CD4-positive, alpha-beta T cell treated with Interleukin-12 subunit alpha and Interleukin-12 subunit beta, for 1 hour (primary cell): ENCODE results near the gene SAMD14.

Experiments
- DNase-seq: peaks from one replicate; pipeline ENCODE4 v3.0.0-alpha.2; 2020

SAMD14 gene

DNA sequence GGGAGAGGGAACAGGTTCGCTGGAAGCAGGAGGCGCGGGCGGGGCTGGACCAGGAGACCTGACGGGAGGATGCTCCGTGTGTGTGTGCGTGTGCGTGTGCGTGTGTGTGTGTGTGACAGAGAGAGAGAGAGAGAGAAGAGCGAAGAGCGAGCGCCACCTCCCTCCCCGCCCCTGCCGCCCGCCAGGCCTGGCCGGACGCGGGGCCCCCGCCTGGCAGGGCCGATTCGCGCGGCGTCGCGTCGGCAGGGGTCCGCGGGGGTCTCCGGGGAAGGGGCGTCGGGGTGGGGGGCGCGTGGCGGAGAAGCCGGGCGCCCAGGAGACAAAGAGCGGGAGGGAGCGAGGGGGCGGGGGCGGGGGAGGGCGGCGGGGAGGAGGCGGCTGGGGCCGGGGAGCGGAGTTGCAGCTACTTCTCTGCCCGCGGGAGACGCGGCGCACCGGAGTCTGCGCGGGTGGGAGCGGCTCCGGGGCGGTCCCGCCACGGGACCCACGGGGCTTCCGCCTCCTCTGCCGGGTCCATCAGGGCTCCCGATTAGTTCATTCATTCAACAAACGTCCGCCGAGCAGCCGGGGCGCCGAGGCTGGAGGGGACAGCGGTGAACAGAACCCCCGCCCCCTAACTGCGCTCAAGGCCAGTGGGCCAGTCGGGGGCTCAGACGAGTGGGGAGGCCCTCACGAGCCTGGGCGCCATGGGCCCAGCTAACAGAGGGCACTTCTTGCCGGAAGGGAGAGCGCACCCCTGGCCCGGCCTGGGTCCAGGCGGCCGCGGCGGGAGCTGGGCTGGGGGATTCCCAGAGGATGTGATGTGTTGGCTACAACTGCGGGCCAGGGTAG lies at the start of gene SAMD14:
TSS of gene SAMD14 (minus strand) at position 433 of the 831 bp plus-strand sequence. CDS start 5,201 bp downstream, outside the sequence.
- DNase-seq, result peak; percentile 67

- DNase-seq, result peak; percentile 62
These were observed 48.2 kb upstream of the SAMD14 start for GRCh38 chr17:50177983-50178834.

- DNase-seq, result no peak
These were observed 47.5 kb upstream of the SAMD14 start for GRCh38 chr17:50177476-50177875.

GRCh38 chr17:50176559-50177357 lies 46.8 kb upstream of the SAMD14 start:
- no peak for DNase-seq

GRCh38 chr17:50175035-50175807 lies 45.3 kb upstream of the SAMD14 start:
- DNase-seq, result no peak

DNA sequence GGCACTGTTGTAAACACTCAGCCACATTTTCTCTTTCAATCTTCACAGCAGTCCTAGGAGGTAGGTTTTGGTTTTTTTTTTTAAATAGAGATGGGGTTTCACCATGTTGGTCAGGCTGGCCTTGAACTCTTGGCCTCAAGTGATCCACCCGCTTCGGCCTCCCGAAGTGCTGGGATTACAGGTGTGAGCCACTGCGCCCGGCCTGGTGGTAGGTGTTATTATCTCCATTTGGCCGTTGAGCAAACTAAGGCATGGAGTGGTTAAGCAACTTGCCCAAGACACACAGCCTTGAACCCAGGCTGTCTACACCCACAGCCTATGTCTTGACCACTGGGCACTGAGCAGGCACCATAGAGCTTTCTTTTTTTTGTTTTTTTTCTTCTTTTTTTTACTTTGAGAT lies 44.5 kb upstream of the SAMD14 start:
- DNase-seq, result no peak

GRCh38 chr17:50173335-50173941 lies 43.5 kb upstream of the SAMD14 start:
- DNase-seq, result no peak

DNA sequence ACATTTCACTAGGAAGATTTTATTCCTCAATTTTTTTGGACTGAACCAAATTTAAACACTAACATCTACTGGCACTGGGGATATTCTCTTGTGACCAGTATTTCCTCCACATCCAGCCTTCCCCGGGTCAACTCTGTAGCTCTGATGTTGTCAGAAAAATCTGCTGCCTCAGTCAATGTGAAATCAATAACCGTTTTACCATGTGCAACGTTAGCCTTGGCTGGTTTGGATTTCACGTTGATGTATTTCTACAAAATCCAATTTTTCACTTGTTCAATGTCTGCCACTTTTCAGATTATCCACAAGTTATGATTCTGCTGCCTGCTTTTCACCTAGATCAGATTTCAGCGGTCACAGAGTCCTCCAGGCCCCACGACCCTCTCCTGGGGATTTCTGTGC lies 43.0 kb upstream of the SAMD14 start:
- no peak for DNase-seq

DNA sequence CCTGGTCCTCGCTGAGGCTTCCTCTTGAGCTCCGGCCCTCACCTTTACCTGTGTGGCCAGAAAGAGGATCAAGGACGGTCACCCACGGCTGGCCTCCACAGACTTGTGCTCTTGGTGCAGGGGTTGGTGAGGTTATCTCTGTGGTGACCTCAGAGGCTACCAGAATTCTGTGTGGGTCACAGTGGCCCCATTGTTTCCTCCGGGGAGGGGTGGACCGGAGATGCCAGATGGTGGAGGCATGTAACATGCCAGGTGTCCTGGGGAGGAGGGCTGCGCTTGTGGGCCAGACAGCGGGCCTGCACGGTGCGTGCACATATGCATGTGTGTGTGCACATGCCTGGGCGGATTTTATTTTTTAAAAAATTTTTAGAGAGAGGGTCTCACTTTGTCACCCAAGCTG lies 42.2 kb upstream of the SAMD14 start:
- DNase-seq, result no peak

DNA sequence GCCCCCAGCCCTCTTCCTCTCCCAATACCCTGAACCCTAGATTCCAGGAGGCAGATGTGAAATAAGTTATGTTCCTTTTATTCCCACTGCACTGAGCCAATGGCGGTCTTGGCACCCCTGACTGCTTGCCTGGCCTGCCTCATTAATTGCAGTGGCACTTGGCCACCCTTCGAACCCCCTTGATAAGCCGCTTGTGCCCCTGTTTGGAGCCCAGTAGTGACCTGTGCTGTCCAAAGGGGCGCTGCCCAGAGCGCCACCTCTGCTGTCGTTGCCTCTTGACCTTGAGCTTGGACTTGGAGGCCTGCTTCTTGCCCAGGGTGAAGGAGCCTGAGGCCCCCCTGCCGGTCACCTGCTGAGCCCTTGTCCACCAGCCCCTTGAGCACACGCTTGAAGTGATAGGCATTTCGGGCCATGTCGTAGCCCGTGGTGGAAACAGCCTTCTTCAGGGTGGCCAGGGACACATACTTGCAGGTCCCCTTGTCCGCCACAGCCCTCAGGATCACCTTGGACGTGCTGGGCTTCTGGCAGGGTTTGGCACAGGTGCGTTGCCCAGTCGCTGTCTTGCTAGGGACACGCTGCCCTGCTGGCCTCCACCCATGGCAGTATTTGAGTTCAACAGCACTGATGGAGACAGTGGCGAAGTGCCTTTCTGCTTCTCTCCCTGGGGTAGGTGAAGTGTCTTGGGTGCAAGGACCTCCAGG lies 41.6 kb upstream of the SAMD14 start:
- DNase-seq, result no peak

GRCh38 chr17:50170662-50171370 lies 40.9 kb upstream of the SAMD14 start:
- no peak for DNase-seq

DNA sequence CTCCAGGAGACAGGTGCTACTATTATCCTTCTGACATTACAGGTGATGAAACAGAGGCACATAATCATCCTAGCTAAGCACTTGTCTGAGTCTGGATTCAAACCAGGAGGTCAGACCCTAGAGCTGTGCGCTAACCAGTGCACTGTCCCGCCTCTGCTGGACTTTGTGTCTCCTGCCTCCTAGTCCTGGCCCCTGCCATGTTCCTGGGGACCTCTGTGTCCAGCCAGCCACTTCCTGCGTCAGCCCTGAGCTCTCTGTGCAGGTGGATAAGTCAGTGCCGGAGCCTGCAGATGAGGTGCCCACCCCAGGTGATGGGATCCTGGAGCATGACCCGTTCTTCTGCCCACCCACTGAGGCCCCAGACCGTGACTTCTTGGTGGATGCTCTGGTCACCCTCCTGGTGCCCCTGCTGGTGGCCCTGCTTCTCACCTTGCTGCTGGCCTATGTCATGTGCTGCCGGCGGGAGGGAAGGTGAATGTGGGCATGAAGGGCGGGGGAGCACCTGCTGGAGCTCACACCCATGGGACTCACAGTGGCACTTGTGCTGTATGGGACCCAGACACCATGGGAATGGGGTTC lies 40.0 kb upstream of the SAMD14 start:
- no peak for DNase-seq

DNA sequence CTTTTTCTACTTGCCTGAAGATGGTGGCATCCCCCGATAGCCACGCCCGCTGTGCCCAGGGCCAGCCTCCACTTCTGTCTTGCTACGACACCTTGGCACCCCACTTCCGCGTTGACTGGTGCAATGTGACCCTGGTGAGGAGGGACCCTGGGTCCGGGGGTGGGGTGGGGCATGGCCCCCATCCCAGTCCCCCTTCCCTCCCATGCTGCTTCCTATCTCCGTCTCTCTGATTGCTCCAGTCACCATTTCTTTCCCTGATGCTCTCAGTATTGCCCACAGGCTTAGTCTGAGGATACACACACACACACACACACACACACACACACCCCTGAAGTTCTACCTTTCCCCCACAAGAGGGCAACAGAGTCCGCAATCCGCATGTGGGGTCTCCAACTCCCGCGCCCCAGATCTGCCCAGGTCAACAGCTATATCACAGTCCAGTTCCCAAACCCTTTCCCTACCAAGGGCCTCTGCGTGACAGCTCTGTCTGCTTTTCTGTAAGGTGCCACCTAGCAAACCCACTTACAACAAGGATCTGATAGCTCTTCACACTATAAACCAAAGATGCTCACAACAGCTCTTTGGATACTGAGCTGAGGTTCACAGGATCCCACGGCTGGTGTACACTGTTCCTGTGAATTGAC lies 39.3 kb upstream of the SAMD14 start:
- peak; percentile 79 for DNase-seq

- no peak for DNase-seq
These were observed 38.4 kb upstream of the SAMD14 start for GRCh38 chr17:50168319-50168718.

DNA sequence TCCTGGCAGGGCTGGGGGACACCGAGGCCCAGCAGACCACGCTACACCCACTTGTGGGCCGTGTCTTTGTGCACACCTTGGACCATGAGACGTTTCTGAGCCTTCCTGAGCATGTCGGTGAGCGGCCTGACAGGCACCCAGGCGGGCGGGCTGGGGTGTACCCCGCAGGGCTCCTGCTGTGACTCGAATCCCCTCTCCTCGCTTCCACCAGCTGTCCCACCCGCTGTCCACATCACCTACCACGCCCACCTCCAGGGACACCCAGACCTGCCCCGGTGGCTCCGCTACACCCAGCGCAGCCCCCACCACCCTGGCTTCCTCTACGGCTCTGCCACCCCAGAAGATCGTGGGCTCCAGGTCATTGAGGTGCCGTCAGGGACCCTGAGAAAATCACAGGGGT lies 37.4 kb upstream of the SAMD14 start:
- no peak for DNase-seq

DNA sequence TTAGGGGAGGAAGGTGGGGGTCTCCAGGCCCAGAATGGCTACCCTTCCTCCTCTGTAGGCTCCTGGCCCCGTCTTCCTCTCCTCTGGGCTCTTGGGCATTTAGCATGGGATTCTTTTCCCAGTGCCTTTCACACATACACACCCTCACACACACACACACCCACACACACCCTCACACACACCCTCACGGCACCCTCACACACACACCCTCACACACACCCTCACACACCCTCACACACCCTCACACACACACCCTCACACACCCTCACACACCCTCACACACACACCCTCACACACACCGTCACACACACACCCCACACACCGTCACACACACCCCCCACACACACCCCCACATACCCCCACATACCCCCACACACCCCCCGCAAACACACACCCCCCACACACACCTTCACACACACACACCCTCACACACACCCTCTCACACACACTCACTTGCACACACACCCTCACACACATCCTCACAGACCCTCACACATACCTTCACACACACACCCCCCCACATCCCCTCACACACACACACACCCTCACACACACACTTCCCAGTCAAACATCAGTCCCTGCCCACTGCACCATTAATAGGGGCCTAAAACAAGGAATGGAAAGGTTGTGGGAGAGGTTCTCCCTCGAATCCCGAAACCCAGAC lies 36.7 kb upstream of the SAMD14 start:
- no peak for DNase-seq

DNA sequence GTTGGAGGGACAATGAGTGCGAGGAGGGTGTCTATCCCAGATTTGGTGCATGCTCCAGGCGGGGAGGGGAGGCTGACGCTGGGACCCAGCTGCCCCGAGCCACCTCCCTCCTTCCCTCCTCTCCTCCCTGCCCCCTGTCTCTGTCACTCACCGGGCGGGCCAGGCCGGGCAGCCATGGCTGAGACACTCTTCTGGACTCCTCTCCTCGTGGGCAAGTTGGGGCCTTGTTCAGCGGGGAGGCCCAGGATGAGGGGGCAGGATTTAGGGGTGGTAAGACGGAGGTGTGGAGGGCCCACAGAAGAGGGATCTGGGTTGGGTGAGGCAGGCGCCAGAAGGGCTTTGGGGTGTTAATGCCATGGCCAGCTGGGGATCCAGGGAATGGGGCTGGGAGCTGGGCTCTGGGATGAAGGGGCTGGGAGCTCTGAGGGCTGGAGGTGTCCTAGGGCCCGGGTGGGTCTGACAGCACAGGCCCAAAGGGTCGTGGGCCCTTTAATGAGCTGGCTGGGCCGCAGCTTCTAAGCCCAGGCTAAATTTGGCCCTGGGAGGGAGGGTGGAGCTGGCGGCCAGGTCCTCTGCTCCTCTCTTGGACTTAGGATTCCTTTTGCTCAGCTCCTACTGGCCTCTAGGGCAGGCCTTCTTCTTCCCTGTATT lies 36.0 kb upstream of the SAMD14 start, which contains the start of gene SGCA:
TSS of gene SGCA (plus strand) at position 139 of the 651 bp plus-strand sequence. CDS start at position 175, 36 bp downstream.
- no peak for DNase-seq

- no peak for DNase-seq
These were observed 35.5 kb upstream of the SAMD14 start for GRCh38 chr17:50165466-50165865.
